ENCODE results near the gene KRT24. TPM values are rescaled to one million over a fixed set of nuclear protein-coding genes. Genes with fewer than 3 reads are reported as not detected.
A peak's percentile ranks its signal among the peaks of the same experiment; 100 is the strongest.

The KRT24 gene
- total RNA-seq, 1 experiment from 2014 or later = not detected

- intact Hi-C loops (cut with micrococcal nuclease) = loop anchor here (1.0 kb wide), 1 partner anchor 107 kb away; no protein-coding TSS in a partner anchor
- no TSS peak for BruUV-seq (replicated peaks)
- Mint-ChIP-seq H3K9me3 (ENCODE audit: unreplicated experiment) (peaks cover 8% of the 10 kb centered on the region), H3K27ac (ENCODE audit: low read depth, unreplicated experiment) (no peak overlapping the region), H3K4me3 (ENCODE audit: unreplicated experiment) (no peak overlapping the region), H3K27me3 (ENCODE audit: insufficient read depth, unreplicated experiment) (peaks cover 22% of the 10 kb centered on the region), H3K36me3 (ENCODE audit: insufficient read depth, unreplicated experiment) (no peaks in the 10 kb centered on the region), H3K4me1 (ENCODE audit: insufficient read depth, unreplicated experiment) (no peaks in the 10 kb centered on the region)
- CTCF ChIA-PET = interaction anchor here (0.7 to 1.0 kb wide), 4 partner anchors 34 to 968 kb away, joined by 3 to 6 read pairs (median 4); no protein-coding TSS in a partner anchor
- TF ChIP-seq CTCF (IDR thresholded peaks at IDR 0.05; ENCODE audit: unreplicated experiment) = no peak
- peak; percentile 69 for DNase-seq (ENCODE audit: unreplicated experiment)
- POLR2A ChIA-PET = interaction anchor here (0.6 to 1.1 kb wide), 3 partner anchors 30 to 1793 kb away, joined by 3 to 4 read pairs (median 4); no protein-coding TSS in a partner anchor
Measured at GRCh38 chr17:40727447-40728231, 24.1 kb upstream of the KRT24 start.

GRCh38 chr17:40726919-40727318 is 23.4 kb upstream of the KRT24 start:
- peaks cover 8% of the 10 kb centered on the region for H3K9me3 Mint-ChIP-seq (ENCODE audit: unreplicated experiment)
- ChIA-PET CTCF (interaction anchor here (0.8 kb wide), 1 partner anchor 939 kb away, joined by 6 read pairs; no protein-coding TSS in a partner anchor), POLR2A (interaction anchor here (0.8 to 1.1 kb wide), 2 partner anchors 30 to 48 kb away, joined by 4 read pairs; no protein-coding TSS in a partner anchor)
- BruUV-seq (replicated peaks) = no TSS peak
- no peaks in the 10 kb centered on the region for H3K4me1 Mint-ChIP-seq (ENCODE audit: insufficient read depth, unreplicated experiment)
- no peak overlapping the region for H3K4me3 Mint-ChIP-seq (ENCODE audit: unreplicated experiment)
- intact Hi-C loops (cut with micrococcal nuclease) = loop anchor here (1.0 kb wide), 1 partner anchor 107 kb away; no protein-coding TSS in a partner anchor
- peak; percentile 42 for TF ChIP-seq CTCF (IDR thresholded peaks at IDR 0.05; ENCODE audit: unreplicated experiment)
- peaks cover 22% of the 10 kb centered on the region for H3K27me3 Mint-ChIP-seq (ENCODE audit: insufficient read depth, unreplicated experiment)
- H3K27ac Mint-ChIP-seq (ENCODE audit: low read depth, unreplicated experiment) = no peak overlapping the region
- no peaks in the 10 kb centered on the region for H3K36me3 Mint-ChIP-seq (ENCODE audit: insufficient read depth, unreplicated experiment)
- peak; percentile 30 for DNase-seq (ENCODE audit: unreplicated experiment)

- intact Hi-C loops (cut with micrococcal nuclease) = no loop called here
- CTCF ChIA-PET = no interaction called here
- no peak for DNase-seq (ENCODE audit: unreplicated experiment)
- POLR2A ChIA-PET = interaction anchor here (0.6 to 0.7 kb wide), 3 partner anchors 9 to 79 kb away, joined by 3 read pairs; no protein-coding TSS in a partner anchor
- no peaks in the 10 kb centered on the region for H3K36me3 Mint-ChIP-seq (ENCODE audit: insufficient read depth, unreplicated experiment)
- no peak overlapping the region for H3K4me3 Mint-ChIP-seq (ENCODE audit: unreplicated experiment)
- H3K27me3 Mint-ChIP-seq (ENCODE audit: insufficient read depth, unreplicated experiment) = peaks cover 1% of the 10 kb centered on the region
- peaks cover 8% of the 10 kb centered on the region for H3K9me3 Mint-ChIP-seq (ENCODE audit: unreplicated experiment)
- no peak for TF ChIP-seq CTCF (IDR thresholded peaks at IDR 0.05; ENCODE audit: unreplicated experiment)
- H3K4me1 Mint-ChIP-seq (ENCODE audit: insufficient read depth, unreplicated experiment) = no peaks in the 10 kb centered on the region
- H3K27ac Mint-ChIP-seq (ENCODE audit: low read depth, unreplicated experiment) = no peak overlapping the region
- no TSS peak for BruUV-seq (replicated peaks)
Measured at GRCh38 chr17:40724656-40725055, 21.1 kb upstream of the KRT24 start.

- Mint-ChIP-seq H3K9me3 (ENCODE audit: unreplicated experiment) (peaks cover 8% of the 10 kb centered on the region), H3K4me1 (ENCODE audit: insufficient read depth, unreplicated experiment) (no peaks in the 10 kb centered on the region), H3K36me3 (ENCODE audit: insufficient read depth, unreplicated experiment) (no peaks in the 10 kb centered on the region), H3K4me3 (ENCODE audit: unreplicated experiment) (no peak overlapping the region), H3K27ac (ENCODE audit: low read depth, unreplicated experiment) (no peak overlapping the region), H3K27me3 (ENCODE audit: insufficient read depth, unreplicated experiment) (no peaks in the 10 kb centered on the region)
- CTCF ChIA-PET = interaction anchor here (0.7 kb wide), 1 partner anchor 14 kb away, joined by 3 read pairs; no protein-coding TSS in a partner anchor
- TF ChIP-seq CTCF (IDR thresholded peaks at IDR 0.05; ENCODE audit: unreplicated experiment) = no peak
- BruUV-seq (replicated peaks) = no TSS peak
- POLR2A ChIA-PET = interaction anchor here (1.0 to 1.7 kb wide), 3 partner anchors 14 to 75 kb away, joined by 3 to 6 read pairs (median 4); partner anchors contain the start of gene SMARCE1
- no peak for DNase-seq (ENCODE audit: unreplicated experiment)
- intact Hi-C loops (cut with micrococcal nuclease) = no loop called here
Measured at GRCh38 chr17:40722241-40722640, 18.7 kb upstream of the KRT24 start.
